Amniotic stem cell (primary cell): ENCODE data around the gene DGKZ.
"Not testable (repeated sequence)": the region's sequence is repeated elsewhere in the genome, so short reads cannot be mapped to it uniquely, and the experiment has no call there.

ENCODE experiments used
- DNase-seq: peaks from one replicate; lab custom pipeline; 2025; lab: John Stamatoyannopoulos, UW

DGKZ gene, protein sequence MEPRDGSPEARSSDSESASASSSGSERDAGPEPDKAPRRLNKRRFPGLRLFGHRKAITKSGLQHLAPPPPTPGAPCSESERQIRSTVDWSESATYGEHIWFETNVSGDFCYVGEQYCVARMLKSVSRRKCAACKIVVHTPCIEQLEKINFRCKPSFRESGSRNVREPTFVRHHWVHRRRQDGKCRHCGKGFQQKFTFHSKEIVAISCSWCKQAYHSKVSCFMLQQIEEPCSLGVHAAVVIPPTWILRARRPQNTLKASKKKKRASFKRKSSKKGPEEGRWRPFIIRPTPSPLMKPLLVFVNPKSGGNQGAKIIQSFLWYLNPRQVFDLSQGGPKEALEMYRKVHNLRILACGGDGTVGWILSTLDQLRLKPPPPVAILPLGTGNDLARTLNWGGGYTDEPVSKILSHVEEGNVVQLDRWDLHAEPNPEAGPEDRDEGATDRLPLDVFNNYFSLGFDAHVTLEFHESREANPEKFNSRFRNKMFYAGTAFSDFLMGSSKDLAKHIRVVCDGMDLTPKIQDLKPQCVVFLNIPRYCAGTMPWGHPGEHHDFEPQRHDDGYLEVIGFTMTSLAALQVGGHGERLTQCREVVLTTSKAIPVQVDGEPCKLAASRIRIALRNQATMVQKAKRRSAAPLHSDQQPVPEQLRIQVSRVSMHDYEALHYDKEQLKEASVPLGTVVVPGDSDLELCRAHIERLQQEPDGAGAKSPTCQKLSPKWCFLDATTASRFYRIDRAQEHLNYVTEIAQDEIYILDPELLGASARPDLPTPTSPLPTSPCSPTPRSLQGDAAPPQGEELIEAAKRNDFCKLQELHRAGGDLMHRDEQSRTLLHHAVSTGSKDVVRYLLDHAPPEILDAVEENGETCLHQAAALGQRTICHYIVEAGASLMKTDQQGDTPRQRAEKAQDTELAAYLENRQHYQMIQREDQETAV

DNA sequence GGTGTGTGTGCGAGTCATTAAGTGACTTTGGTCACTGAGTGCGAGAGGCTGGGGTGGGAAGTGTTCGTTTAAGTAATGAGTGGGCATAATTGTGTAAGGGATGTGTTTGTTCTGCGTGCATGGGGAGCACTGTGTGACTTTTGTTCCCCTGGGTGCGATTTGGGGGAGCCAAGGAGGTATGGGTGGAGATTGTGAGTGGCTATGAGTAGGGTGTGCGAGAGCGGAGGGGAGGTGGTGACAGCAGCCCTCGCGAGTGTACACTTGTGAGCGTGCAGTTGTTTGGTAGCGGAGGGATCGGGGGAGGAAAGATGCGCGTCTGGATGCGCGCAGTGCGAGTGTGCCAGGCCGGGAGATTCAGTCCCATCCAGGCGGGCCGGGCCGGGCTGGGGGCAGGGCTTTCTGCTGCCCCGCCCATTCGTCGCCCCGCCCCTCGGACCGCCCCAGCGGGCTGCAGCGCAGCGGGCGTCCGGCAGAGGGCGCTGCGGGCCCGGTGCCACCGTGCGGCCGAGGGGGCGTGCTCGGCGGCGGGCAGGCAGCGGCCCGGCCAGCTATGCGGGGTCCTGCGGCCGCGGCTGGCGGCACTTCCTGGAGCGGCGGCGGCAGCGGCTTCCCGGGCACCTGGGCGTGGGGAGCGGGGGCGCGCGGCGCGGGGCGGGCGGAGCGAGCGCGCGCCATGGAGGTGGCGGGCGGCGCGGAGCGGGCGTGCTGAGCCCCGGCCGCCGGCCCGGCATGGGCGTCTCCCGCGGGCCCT, at the start of gene DGKZ:
DGKZ (plus strand) TSS at position 578 of the 751 bp plus-strand sequence. CDS start 197 bp downstream, outside the sequence.
- DNase-seq: peak; percentile 41

DNA sequence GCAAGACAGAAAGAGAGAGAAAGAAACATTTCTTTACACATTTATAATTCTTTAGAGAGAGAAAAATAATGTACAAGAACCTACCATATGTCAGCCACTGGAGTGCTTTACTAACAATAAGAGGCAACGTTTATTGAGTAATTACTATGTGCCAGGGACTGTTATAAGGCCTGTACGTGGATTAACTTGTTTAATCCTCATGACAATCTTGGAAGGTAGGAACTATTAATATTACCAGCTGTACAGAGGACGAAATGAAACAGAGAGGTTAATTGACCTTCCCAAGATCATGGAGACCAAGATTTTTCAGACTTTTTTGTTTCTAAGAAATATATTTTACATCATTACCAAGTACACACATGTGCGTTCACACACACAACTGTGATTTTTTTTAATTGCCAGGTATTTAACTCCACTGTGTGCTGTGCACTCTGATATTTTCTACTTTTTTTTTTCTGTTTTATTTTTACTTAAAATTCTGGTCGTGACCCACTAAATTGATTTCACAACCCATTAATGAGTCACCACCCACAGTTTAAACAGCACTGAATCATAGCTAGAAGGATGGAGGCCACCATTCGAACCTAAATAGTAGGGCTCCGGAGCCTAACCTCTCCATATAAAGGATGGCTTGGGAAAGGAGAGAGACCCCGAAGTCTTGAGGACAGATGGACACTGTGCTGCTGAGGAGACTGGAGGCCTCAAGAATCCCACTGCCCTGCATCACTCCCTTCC, 48.4 kb upstream of the DGKZ start:
- DNase-seq: peak; percentile 55

DNA sequence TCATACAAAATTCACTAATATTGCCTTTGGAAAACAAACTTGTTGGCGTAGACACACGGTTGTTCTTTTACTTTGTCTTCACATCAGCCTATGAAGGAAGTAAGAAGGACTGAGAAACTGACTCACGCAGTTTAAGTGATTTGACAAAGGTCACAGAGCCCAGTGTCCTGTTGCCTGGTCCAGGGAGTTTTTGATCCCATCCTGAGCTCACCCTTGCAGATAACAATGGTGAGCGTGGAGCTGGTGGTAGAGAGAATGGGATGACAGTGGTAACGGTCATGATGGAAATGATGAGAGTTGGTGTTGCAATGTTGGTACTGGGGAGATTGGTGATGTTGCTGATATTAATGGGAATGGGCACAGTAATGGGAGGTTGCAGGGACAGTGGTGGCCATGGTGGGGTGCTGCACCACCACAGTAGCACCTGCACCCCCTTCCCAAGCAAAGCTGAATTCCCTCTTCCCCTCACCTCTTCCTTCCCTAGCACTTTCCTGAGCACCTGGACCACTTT, 47.8 kb upstream of the DGKZ start:
- no peak for DNase-seq

DNA sequence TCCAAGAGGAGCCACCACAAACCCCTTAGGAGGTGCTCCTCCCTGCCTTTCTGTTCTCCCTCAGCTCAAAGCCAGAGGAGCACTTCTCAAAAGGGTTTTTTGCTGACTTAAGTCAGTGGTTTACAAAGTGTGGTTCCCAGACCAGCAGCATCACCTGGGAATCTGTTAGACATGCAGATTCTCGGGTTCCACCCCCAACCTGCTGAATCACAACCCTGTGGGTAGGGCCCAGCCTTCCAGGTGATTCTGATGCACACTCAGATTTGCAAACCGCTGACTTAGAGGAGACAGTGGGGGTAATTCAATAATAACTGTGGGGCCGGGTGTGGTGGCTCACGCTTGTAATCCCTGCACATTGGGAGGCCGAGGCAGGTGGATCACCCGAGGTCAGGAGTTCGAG, 47.0 kb upstream of the DGKZ start:
- no peak for DNase-seq

DNA sequence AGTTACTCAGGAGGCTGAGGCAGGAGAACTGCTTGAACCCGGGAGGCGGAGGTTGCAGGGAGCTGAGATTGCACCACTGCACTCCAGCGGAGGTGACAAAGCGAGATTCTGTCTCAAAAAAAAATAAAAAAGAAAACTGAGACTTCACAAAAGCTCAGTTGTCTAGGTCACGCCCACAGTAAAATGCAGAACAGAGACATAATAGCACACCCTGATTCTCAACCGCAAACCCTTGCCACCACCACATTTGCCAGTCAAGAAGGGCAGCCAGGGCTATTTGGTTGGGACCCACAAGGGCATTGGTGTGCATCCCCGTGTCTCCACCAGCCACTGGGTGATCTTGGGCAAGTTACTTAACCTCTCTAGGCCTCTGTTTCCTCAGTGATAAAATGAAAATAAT, 44.4 kb upstream of the DGKZ start:
- no peak for DNase-seq

DNA sequence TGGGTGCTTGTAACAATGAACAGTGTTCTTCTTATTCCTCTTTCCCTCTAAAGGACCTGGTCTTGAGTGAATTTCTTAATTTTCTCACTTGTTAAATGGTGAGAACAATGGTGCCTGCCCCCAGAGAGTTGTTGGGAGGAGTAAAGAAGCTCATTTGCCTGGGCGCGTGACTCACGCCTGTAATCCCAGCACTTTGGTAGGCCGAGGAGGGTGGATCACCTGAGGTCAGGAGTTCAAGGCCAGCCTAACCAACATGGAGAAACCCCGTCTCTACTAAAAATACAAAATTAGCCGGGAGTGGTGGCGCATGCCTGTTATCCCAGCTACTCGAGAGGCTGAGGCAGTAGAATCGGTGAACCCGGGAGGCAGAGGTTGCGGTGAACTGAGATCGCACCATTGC, 43.2 kb upstream of the DGKZ start:
- DNase-seq: not testable (repeated sequence)

DNA sequence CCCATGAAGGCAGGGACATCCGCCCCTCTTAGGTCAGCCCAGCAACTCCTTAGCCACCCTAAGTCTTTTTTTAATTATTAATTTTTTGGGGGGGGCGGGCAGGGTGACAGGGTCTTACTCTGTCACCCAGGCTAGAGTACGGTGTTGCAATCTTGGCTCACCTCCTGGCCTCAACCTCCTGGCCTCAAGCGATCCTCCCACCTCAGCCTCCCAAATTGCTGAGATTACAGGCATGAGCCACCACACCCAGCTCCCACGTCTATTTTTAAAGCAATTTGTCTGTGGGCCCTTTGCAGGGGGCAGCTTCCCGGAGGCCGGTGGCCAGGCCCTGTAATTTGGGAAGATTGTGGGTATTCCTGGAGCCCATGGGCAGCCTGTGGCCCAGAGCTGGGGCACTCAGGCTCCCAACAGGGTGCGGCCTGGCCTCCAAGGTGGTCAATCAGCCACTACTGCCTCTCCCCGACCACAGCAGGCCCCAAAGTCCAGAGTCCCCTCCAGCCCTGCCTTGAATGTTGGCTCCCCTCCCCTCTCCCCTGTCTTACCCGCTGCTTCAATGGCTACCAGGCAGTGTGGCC, 42.6 kb upstream of the DGKZ start:
- DNase-seq: no peak

DNA sequence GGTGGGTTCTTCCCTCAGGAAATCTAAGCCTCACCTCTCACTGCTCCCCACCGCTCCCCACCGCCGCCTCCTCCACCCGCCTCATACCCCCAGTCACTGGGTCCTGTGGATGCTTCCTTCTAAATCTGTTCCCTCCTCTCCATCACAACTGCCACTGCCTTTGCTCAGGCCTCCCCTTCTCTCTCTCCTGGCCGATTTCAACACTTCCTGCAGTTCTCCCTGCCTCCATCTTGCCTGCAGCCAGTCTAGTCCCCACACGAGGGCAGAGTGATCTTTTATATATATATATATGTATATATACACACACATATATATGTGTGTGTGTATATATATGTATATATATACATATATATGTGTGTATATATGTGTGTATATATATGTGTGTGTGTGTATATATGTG, 42.0 kb upstream of the DGKZ start:
- DNase-seq: no peak

DNA sequence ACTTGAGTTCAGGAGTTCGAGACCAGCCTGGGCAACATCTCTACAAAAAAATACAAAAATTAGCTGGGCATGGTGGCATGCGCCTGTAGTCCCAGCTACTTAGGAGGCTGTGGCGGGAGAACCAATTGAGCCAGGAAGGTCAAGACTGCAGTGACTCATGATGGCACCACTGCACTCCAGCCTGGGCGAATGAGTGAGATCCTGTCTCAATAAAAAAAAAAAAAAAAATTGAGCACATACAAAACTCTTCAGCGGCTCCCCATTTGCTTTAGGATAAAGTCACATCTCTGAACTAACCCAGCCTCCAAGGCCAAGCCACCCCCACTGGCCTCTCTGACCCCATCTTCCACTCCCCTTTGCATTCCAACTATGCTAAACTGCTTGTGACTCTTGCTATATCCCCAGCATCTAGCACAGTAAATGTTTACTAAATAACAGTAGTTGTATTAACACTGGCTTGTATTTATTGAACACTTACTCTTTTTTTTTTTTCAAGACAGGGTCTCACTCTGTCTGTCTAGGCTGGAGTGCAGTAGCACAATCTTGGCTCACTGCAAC, 40.9 kb upstream of the DGKZ start:
- no peak for DNase-seq

DNA sequence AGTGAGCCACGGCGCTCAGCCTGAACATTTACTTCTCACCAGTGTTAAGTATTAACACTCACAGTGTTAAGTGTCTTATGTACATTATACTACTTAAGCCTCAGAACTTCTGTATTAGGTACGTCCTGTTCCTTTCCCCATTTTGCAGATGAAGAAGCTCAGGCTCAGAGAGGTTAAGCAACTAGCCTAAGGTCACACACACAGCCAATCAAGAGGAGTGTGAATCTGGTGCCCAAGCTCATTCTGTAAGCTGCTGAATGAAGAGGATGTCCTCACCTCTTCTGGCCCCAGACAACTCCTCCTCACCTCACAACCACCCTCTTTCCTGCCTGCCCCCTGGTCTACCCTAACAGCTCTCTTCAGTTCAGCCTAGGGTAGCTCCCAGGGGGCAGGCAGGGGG, 39.9 kb upstream of the DGKZ start:
- DNase-seq: no peak

DNA sequence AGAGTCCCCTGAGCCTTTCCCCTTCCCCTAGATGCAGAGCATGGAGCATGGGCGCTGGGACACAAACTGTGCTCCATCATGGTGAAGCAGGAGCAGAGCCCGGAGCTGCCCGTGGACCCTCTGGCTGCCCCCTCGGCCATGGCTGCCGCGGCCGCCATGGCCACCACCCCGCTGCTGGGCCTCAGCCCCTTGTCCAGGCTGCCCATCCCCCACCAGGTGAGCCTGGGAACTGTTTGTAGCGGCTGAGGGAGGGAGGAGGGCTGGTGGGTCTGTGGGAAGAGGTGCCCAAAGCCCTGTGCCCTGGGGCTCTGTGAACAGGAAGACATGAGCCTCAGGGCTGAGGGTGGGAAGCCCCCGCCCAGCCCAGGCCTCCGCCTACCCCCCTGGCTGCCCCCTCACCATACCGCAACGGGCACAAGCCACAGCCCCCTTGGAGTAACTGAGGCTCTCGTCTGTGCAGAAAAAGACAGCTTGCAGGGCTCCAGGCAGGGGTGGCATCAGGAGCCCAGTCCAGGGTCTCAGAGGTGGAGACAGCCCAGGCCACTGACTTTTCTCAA, 39.4 kb upstream of the DGKZ start:
- DNase-seq: no peak

DNA sequence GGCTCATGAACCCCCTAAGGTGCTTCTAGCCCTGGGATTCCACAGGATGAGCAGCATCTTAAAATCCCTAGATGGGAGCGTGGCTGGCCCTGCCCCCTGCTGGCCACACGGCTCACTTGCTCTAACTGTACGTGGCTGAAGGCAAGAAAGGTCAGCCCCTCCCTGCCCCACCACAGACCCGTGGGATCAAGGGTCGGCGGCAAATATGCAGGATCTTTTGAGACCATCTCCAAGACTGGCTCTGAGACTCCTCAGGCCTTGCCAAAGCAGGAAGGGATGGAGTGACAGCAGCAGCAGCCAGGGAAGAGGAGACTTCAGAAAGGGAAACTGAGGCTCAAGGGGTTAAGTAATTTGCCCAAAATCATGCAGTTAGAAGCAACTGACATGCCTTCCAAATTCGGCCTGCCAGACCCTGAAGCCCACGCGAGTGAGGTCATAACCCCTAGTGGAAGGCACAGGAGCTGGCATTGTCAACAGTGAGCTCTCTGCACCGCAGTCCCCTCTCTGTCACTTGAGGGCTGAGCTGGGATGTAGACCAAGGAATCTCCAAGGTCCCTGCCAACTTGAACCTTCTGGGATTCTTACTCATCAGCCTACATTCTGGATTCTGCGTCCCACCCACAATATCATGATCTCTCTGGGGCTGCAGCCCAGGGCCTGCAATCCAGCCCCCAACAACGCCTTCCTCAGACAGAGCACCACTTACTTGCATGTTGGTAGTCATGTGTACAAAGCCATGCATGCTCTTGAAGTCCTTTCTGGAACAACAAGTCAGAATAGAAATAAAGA, 38.4 kb upstream of the DGKZ start:
- DNase-seq: peak; percentile 23

DNA sequence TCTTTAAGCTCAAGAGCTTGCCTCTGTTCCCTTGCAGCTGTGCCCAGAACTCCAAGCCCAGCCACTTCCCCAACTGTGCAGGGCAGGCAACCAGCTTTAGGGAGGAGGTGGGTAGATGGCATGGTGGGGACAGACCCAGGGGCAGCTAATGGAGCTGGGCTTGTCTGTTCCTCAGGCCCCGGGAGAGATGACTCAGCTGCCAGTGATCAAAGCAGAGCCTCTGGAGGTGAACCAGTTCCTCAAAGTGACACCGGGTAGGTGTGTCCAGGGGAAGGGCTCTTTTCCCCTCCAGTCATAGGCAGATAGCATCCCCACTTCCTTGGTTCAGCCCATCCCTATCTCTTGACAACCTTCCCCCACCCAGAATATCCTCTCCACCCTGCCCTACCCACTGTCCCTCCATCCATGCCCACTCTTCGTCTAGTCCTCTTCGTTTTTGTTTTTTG, 37.4 kb upstream of the DGKZ start:
- DNase-seq: no peak

DNA sequence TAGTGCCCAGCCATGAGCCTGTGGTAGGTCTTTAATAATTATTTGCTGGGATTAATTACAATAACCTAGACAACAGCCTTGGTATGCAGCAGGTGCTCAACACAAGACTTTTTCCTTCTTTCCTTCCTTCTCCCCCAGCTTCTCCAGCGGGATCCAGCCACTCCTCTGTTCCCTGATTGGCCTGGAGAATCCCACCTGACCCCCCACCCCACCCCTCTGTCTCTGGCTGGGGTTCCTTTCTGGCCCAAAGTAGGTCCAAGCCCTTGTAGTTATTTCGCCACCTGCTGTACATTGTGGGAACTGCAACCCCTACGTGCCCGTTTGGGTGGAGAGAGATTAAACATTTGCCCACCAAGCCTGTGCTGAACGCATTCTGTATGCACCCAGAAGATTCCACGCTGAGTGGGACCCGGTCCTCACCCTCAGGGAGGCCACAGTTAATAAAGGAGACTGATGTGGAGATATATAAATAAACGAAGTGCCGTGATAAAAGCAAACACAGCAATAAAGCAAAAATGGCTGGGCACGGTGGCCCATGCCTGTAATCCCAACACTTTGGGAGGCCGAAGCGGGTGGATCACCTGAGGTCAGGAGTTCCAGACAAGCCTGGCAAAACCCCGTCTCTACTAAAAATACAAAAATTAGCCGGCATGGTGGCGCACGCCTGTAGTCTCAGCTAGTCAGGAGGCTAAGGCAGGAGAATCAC, 32.1 kb upstream of the DGKZ start:
- DNase-seq: no peak

DNA sequence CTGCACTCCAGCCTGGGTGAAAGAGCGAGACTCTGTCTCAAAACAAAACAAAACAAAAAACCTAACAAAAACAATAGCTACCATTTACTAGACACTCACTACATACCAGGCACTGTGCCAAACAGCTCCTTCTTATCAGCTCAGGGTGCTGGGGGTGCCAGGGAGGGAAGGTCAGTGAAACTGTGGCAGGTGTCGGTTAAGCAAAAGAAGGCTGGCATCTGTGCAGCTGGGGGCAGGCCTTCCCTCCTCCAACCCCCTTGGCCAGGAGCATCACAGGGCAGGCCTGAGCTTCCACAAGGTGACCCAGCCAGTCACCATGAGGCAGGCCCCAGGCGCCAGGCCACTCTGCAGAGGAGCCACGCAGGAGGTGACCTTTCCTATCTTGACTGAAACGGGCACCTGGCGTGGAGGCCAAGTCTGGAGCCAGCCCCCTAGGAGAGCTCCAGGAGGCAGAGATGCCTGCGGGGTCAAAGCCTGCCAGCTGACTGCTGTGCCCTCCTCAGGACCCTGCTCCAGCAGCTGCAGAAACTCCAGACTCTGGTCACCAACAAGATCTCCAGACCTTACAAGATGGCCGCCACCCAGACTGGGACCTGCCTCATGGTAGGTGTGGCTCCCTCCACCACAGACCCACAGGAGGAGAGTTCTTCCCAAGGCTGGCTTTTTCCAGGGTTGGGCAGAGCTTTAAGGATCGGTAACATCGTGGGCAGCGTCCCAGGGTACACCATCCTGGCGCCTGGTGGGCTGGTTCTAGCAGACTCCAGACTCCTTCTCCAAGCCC, 31.3 kb upstream of the DGKZ start:
- no peak for DNase-seq

DNA sequence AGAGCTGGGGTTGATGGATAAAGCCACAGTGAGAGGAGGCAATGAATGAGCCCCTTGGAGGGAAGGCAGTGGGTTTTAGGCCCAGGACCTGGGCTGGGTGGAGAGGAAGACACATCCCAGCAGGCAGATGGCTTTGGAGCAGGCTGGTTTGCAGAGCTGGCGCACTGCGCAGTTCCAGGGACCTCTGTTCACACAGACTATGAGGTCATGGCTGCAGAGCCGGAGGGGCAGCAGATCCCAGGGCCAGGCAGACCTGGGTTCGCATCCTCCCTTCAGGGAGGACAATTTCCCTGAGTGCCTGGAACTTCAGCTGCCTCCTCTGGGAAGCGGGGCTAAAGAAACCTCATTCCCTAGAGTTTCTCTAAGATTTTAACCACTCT, 28.2 kb upstream of the DGKZ start:
- DNase-seq: no peak

DNA sequence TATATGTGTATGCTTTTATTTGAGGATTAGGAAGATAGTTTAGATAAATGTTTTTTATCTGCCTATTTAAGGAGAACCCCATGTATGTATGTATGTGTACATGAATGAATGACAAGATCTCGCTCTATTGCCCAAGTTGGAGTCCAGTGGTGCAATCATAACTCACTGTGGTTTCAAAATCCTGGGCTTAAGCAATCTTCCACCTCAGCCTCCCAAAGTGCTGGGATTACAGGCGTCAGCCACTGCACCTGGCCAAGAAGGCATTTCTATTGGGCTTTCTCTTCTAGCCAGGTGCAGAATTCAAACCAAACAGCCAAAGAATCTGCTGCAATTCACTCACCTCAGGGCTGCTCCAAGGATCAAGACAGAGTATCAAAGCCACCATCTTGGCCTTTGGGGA, 25.5 kb upstream of the DGKZ start:
- no peak for DNase-seq

DNA sequence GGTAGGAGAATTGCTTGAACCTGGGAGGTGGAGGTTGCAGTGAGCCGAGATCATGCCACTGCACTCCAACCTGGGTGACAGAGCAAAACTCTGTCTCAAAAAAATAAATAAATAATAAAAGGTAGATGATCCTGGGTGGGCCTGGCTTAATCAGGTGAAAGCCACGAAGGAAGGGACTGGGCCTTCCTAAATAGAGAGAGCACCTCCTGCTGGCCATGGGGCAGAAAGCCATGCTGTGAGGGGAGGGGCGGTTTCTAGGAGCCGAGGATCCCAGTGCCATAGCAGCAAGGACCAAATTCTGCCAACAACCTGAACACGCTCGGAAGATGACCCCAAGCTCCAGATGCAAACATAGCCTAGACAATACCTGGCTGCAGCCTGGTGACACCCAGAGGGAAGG, 24.5 kb upstream of the DGKZ start:
- DNase-seq: no peak
